Parathyroid adenoma (tissue), 2 donors: ENCODE measurements around the gene IFNL4.

Experiments used
- H2AFZ ChIP-seq: fragments of 300-600 bp; sonication (generic); one replicate; pipeline ENCODE4 v1.7.0; 2017; ENCODE audit warnings: antibody characterized with exemption, mild to moderate bottlenecking
- H3K27ac ChIP-seq: fragments of 300-600 bp; sonication (generic); one replicate; pipeline ENCODE4 v1.7.0; 2017
- H3K27me3 ChIP-seq: fragments of 300-600 bp; sonication (generic); one replicate; pipeline ENCODE4 v1.7.0; 2017; ENCODE audit warnings: low read length; ENCODE audit not compliant: control insufficient read depth, insufficient read depth
- H3K36me3 ChIP-seq: fragments of 300-600 bp; sonication (generic); one replicate; pipeline ENCODE4 v1.7.0; 2017; ENCODE audit warnings: low read length; ENCODE audit not compliant: control insufficient read depth, insufficient read depth
- H3K4me1 ChIP-seq: fragments of 300-600 bp; sonication (generic); one replicate; pipeline ENCODE4 v1.7.0; 2017; ENCODE audit warnings: control low read depth
- H3K4me2 ChIP-seq: fragments of 300-600 bp; sonication (generic); one replicate; pipeline ENCODE4 v1.7.0; 2017; ENCODE audit warnings: low read length
- H3K4me3 ChIP-seq: fragments of 300-600 bp; sonication (generic); one replicate; pipeline ENCODE4 v1.7.0; 2017; ENCODE audit warnings: low read depth, low read length
- H3K79me2 ChIP-seq: fragments of 300-600 bp; sonication (generic); one replicate; pipeline ENCODE4 v1.7.0; 2017; ENCODE audit warnings: control low read depth
- H3K9ac ChIP-seq: fragments of 300-600 bp; sonication (generic); one replicate; pipeline ENCODE4 v1.7.0; 2017; ENCODE audit warnings: mild to moderate bottlenecking
- H3K9me3 ChIP-seq: fragments of 300-600 bp; sonication (generic); one replicate; pipeline ENCODE4 v1.7.0; 2017; ENCODE audit warnings: low read length; ENCODE audit not compliant: control insufficient read depth
- TF ChIP-seq, protein P1 (sequence below): fragments of 300-600 bp; sonication (generic); IDR thresholded peaks from one replicate; pipeline ENCODE4 v1.7.0; 2017; ENCODE audit warnings: antibody characterized with exemption, mild to moderate bottlenecking
- donor health status: primary hyperparathyroidism.

The IFNL4 gene

GRCh38 chr19:39203372-39204341, 45.0 kb downstream of the IFNL4 start, which contains the start of gene SYCN:
SYCN (minus strand) TSS chr19:39204263; CDS start chr19:39204254, 9 bp downstream.
- Histone ChIP-seq H3K4me3 (no peak within 1 kb of the TSS), H3K27ac (no peak within 1 kb of the TSS), H3K4me1 (no peaks in the 10 kb centered on the region), H2AFZ (no peak within 1 kb of the TSS), H3K9me3 (no peaks in the 10 kb centered on the region), H3K36me3 (no peaks in the 10 kb centered on the region), H3K4me2 (no peak within 1 kb of the TSS), H3K9ac (no peak within 1 kb of the TSS), H3K27me3 (no peaks in the 10 kb centered on the region), H3K79me2 (no peaks in the 10 kb centered on the region)
- TF ChIP-seq, protein P1, sequence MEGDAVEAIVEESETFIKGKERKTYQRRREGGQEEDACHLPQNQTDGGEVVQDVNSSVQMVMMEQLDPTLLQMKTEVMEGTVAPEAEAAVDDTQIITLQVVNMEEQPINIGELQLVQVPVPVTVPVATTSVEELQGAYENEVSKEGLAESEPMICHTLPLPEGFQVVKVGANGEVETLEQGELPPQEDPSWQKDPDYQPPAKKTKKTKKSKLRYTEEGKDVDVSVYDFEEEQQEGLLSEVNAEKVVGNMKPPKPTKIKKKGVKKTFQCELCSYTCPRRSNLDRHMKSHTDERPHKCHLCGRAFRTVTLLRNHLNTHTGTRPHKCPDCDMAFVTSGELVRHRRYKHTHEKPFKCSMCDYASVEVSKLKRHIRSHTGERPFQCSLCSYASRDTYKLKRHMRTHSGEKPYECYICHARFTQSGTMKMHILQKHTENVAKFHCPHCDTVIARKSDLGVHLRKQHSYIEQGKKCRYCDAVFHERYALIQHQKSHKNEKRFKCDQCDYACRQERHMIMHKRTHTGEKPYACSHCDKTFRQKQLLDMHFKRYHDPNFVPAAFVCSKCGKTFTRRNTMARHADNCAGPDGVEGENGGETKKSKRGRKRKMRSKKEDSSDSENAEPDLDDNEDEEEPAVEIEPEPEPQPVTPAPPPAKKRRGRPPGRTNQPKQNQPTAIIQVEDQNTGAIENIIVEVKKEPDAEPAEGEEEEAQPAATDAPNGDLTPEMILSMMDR, result no peak

- TF ChIP-seq, protein P1, result no peak
- Histone ChIP-seq H3K27me3 (no peaks in the 10 kb centered on the region), H3K9ac (no peak overlapping the region), H3K4me3 (no peak overlapping the region), H3K4me2 (no peak overlapping the region), H3K4me1 (no peaks in the 10 kb centered on the region), H3K27ac (no peak overlapping the region), H3K9me3 (no peaks in the 10 kb centered on the region), H2AFZ (no peak overlapping the region), H3K79me2 (no peaks in the 10 kb centered on the region), H3K36me3 (no peaks in the 10 kb centered on the region)
These were observed 45.7 kb downstream of the IFNL4 start for GRCh38 chr19:39202998-39203355.

DNA sequence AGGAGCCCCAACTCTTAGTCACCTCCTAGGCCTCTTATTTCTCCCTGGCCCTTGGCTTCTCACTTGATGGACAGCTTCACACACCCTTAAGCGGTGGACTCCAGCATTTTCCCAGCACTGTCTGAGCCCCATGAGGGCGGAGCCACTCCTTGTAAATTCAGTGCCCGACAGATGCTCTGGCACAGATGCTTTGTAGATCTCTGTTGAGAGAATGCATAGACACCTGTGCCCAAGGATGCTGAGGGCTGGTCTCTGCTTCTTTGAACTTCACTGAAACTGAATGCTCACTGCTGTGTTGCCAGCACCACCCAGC, 47.9 kb downstream of the IFNL4 start:
- H3K4me2 ChIP-seq, result no peak overlapping the region
- H3K36me3 ChIP-seq, result no peaks in the 10 kb centered on the region
- no peak overlapping the region for H2AFZ ChIP-seq
- no peaks in the 10 kb centered on the region for H3K79me2 ChIP-seq
- H3K4me3 ChIP-seq, result no peak overlapping the region
- TF ChIP-seq, protein P1, result no peak
- H3K9ac ChIP-seq, result no peak overlapping the region
- H3K9me3 ChIP-seq, result no peaks in the 10 kb centered on the region
- H3K27me3 ChIP-seq, result no peaks in the 10 kb centered on the region
- H3K4me1 ChIP-seq, result no peaks in the 10 kb centered on the region
- no peak overlapping the region for H3K27ac ChIP-seq

- Histone ChIP-seq H3K27ac (no peak overlapping the region), H3K36me3 (no peaks in the 10 kb centered on the region), H3K9ac (no peak overlapping the region), H3K4me1 (no peaks in the 10 kb centered on the region), H3K4me2 (no peak overlapping the region), H3K79me2 (no peaks in the 10 kb centered on the region), H3K27me3 (no peaks in the 10 kb centered on the region), H3K9me3 (no peaks in the 10 kb centered on the region), H2AFZ (no peak overlapping the region), H3K4me3 (no peak overlapping the region)
- TF ChIP-seq, protein P1, result no peak
These were observed 48.4 kb downstream of the IFNL4 start for GRCh38 chr19:39200066-39200802.
